Tongue (tissue), 2 donors: ENCODE data around the gene PRSS2. TPM values are rescaled to one million over a fixed set of nuclear protein-coding genes. Genes with fewer than 3 reads are reported as not detected.
"Not testable (repeated sequence)": the region's sequence is repeated elsewhere in the genome, so short reads cannot be mapped to it uniquely, and the experiment has no call there.

Source experiments
- DNase-seq: peaks from one replicate; pipeline ENCODE4 v3.0.0-alpha.2; 2015
- total RNA-seq: library from RNA; depleted of rRNA; stranded (reverse); fragments of >200 nt; gene quantifications from one replicate; pipeline ENCODE4 v1.2.3, GENCODE V29; 2014

The PRSS2 gene
- total RNA-seq: not detected

GRCh38 chr7:142770661-142771352, at the start of gene PRSS2:
Gene PRSS2, plus strand, starts transcription at chr7:142770970. Its CDS starts 13 bp downstream, at chr7:142770983.
- peak; percentile 52 for DNase-seq

DNA sequence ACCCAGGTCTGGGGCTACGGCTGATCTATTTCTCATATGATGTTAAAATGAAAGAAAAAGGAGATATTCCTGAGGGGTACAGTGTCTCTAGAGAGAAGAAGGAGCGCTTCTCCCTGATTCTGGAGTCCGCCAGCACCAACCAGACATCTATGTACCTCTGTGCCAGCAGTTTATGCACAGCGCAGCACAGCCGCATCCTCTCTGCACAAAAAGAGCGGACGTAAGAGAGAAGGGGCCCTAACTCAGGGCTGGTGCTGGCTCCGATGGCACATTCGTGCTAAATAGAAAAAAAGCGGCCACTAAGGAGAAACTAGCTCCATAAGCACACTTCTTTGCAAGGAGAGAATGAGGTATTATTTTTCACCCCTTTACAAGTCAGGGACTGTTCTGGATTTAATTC, 49.8 kb upstream of the PRSS2 start:
- DNase-seq: no peak

- DNase-seq: no peak
These were observed 48.4 kb upstream of the PRSS2 start for GRCh38 chr7:142722248-142722794.

DNA sequence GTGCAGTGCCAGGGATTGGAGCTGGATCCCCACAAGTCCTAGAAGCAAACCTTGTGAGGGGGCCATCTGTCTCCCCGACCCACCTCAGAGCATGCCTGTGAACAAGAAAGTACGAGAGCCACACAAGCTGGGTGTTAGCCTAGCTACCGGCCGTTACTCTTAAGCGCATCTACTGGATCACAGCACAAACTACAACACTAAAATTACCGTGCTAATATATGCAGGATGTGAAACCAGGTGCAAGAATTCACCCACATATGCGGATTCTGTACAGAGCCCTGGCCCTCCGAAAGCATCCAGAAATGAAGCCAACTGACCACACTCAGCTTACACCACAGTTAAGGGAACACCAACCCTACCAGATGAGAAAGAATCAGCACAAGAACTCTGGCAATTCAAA, 37.5 kb upstream of the PRSS2 start:
- no peak for DNase-seq

DNA sequence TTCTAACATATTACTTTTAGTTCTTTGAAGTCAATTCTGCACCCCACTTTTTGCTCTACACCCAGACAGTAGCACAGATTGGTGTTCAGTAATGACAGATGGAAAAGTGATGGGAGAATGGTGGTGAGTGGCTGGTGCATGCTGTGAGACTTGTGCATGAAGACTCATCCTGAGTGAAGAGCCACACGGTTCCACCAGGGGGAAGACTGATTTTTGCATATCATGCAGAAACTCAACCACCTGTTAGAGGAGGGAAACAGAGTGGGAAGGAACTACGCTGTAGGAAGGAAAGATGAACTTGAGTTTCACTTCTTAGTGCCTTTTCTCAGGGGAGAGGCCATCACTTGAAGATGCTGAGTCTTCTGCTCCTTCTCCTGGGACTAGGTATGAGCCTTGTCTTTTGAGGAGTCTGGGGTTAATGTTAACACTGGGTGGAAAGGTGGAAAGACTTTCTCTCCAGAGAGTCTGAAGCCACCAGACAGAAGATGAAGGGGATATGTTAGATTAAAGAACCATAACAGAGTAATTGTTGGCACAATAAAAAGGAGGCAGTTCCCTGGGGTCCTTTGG, 30.8 kb upstream of the PRSS2 start:
- DNase-seq: no peak

- no peak for DNase-seq
These were observed 30.0 kb upstream of the PRSS2 start for GRCh38 chr7:142740786-142741185.

GRCh38 chr7:142741932-142742331, 28.8 kb upstream of the PRSS2 start:
- DNase-seq: not testable (repeated sequence)

- no peak for DNase-seq
These were observed 25.6 kb upstream of the PRSS2 start for GRCh38 chr7:142745091-142745635.

- no peak for DNase-seq
These were observed 25.0 kb upstream of the PRSS2 start for GRCh38 chr7:142745745-142746144.

- DNase-seq: no peak
These were observed 24.5 kb upstream of the PRSS2 start for GRCh38 chr7:142746264-142746663.

GRCh38 chr7:142748410-142748809, 22.4 kb upstream of the PRSS2 start:
- DNase-seq: not testable (repeated sequence)

GRCh38 chr7:142749218-142749993, 21.4 kb upstream of the PRSS2 start, which contains the start of gene PRSS1:
Gene PRSS1, plus strand, starts transcription at chr7:142749472. Its CDS starts 13 bp downstream, at chr7:142749485.
- DNase-seq: peak; percentile 31

DNA sequence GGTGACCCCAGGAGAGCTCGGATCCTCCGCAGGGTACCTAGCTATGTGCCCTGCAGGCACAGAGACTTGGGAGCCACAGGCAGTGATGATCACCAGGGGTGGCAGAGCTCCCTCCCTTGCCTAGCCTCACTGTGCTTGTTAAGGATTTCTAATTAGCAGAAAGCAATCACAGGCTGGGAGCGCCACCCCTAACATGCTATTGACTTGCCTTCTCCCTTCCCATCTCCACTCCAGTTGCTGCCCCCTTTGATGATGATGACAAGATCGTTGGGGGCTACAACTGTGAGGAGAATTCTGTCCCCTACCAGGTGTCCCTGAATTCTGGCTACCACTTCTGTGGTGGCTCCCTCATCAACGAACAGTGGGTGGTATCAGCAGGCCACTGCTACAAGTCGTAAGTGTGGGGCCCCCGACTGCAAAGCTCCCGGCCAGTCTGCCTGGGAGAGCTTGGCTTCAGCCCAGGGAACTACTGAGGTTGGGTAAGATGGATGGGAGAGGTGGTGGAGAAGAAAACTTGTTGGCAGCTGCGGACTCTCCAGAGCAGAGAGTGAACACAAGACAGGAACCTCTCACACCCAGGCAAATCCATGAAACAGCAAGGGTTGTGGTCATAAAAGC, 20.3 kb upstream of the PRSS2 start:
- DNase-seq: no peak

- DNase-seq: not testable (repeated sequence)
These were observed 19.1 kb upstream of the PRSS2 start for GRCh38 chr7:142751526-142752175.

GRCh38 chr7:142752376-142753225, 18.2 kb upstream of the PRSS2 start:
- DNase-seq: no peak

DNA sequence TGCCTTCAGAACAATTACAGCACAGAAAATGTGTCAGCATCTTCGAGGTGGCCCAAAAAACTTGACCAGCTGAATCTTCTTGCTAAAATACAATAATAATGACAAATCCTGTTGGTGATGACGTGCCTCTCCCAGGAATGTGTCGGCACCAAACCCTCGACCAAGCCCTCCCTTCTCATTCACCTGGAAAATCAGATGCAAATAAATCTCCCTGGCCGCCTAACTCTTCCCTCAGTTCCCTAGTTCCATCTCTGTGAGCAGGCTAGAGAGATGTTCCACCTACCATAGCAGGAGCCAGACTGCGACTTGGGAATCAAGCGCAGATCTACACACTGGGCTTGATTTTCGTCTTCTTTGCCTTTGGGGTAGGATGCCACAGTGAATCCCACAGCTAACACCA, 17.4 kb upstream of the PRSS2 start:
- DNase-seq: no peak

GRCh38 chr7:142753925-142754491, 16.8 kb upstream of the PRSS2 start:
- peak; percentile 62 for DNase-seq

GRCh38 chr7:142754681-142755575, 15.8 kb upstream of the PRSS2 start:
- no peak for DNase-seq

DNA sequence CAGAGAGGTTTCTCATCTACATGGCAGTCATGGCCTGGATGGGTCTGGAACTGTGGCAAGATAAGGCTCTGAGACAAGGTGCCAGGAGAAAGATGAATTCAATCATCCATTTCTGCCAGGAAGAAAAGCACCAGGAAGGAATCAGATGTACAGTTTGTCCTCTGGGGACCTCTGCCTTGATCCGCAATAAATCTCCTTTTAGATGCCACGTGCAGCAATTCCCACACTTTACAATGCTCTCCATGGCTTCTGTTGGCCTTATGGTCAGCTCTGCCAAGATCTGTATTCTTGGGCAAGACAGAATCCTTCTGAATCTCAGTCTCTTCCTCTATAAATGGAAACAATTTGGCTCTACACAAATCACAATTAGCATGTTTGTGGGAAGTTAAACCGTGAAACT, 12.5 kb upstream of the PRSS2 start:
- not testable (repeated sequence) for DNase-seq
